Keratinocyte (primary cell): ENCODE measurements around the gene XPC.

Experiments used
- EZH2 ChIP-seq: IDR thresholded peaks from one replicate; pipeline ENCODE4 v1.6.1; 2012; ENCODE audit warnings: inconsistent platforms, mild to moderate bottlenecking, low read length, moderate library complexity
- TF ChIP-seq, protein P1 (sequence below), 3 experiments: IDR thresholded peaks in 1 of 3; conservative IDR thresholded peaks in 1 of 3; optimal IDR thresholded peaks in 1 of 3; 2 replicates in 2 of 3; 3 replicates in 1 of 3; pipeline versions ENCODE3 to v1.5.1; 2011; ENCODE audit warnings: low read length in 3 of 3, mild to moderate bottlenecking in 3 of 3, moderate library complexity in 2 of 3, control low read depth in 1 of 3, inconsistent platforms in 1 of 3; ENCODE audit not compliant: insufficient read depth in 2 of 3; ENCODE audit errors: extremely low read depth in 1 of 3

DNA sequence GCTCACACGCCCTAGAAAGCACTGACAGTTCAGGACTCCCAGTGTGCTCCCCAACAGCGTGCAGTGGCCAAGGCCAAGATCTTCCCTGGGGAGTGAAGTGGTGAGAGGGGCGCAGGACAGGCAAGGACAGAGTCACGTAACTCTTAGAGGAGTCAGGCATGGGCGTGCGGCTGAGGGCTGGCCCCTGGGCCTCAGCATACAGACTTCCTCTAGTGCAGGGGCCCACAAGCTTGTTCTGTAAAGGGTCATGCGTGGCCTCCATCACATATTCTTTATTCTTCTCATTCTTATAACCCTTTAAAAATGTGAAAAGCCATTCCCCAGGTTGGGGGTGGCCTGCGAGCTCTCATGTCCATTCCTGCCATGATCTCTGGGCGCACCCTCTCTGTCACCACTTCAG lies 28.3 kb downstream of the XPC start:
- TF ChIP-seq, protein P1, sequence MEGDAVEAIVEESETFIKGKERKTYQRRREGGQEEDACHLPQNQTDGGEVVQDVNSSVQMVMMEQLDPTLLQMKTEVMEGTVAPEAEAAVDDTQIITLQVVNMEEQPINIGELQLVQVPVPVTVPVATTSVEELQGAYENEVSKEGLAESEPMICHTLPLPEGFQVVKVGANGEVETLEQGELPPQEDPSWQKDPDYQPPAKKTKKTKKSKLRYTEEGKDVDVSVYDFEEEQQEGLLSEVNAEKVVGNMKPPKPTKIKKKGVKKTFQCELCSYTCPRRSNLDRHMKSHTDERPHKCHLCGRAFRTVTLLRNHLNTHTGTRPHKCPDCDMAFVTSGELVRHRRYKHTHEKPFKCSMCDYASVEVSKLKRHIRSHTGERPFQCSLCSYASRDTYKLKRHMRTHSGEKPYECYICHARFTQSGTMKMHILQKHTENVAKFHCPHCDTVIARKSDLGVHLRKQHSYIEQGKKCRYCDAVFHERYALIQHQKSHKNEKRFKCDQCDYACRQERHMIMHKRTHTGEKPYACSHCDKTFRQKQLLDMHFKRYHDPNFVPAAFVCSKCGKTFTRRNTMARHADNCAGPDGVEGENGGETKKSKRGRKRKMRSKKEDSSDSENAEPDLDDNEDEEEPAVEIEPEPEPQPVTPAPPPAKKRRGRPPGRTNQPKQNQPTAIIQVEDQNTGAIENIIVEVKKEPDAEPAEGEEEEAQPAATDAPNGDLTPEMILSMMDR (optimal IDR thresholded peaks at IDR 0.05 in 1 of 3, IDR thresholded peaks at IDR 0.05 in 1 of 3, conservative IDR thresholded peaks at IDR 0.05 in 1 of 3; ENCODE audit: extremely low read depth in 1 of 3, insufficient read depth in 2 of 3, low read length in 3 of 3), result no peak
- no peak for TF ChIP-seq EZH2
